ENCODE data around the gene DIAPH2.
"Not testable (repeated sequence)": the region's sequence is repeated elsewhere in the genome, so short reads cannot be mapped to it uniquely, and the experiment has no call there.

DIAPH2 gene

DNA sequence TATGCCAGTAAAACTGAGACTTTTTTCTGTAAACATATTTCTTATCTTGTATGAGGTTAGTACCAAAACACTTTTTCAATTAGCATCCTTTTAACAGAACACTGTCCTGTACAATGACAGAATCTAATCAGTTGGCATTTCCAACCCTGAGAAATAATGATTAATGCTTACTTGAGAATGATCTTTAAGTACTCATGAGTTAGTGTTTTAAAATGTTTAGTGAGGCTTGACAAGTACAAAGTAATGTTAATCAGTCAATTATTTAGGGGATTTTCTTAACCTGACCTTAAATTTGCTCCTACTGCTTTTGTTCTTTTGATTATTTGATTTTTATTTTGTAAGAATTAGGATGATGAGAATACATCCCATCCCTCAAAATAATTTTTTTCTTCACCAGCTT is 695.6 kb downstream of the DIAPH2 start:
- DNase-seq (ENCODE audit: low read depth in 2 of 2), result no peak

DNA sequence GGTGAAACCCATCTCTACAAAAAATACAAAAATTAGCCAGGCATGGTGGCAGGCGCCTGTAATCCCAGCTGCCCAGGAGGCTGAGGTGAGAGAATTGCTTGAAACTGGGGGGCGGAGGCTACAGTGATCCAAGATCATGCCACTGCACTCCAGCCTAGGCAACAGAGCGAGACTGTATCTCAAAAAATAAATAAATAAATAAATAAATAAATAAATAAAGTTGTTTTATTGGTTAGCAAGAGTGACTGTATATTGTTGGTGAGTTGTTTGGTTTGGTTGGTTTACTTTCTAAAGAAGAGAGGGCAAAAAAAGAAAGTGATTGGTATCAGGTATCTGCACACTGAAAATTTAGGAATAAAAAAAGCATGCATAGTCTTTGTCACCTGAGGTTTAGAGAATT is 700.0 kb downstream of the DIAPH2 start:
- DNase-seq (ENCODE audit: low read depth in 2 of 2), result no peak

DNA sequence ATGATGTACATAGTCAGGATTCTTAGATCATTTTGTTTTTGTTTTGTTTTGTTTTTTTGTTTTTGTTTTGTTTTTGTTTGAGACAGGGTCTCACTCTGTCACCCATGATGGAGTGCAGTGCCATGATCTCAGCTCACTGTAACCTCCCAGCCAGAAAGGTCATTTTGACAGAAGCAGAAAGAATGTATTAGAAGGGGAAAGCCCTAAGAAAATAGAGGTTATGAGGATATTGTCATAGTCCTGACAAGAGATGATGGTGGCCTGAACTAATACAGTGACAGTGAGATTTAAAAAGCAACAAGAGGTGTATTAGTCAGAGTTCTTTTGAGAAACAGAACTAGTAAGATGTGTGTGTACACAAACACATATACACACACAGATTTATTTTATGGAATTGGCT is 702.4 kb downstream of the DIAPH2 start:
- no peak for DNase-seq (ENCODE audit: low read depth in 2 of 2)

DNA sequence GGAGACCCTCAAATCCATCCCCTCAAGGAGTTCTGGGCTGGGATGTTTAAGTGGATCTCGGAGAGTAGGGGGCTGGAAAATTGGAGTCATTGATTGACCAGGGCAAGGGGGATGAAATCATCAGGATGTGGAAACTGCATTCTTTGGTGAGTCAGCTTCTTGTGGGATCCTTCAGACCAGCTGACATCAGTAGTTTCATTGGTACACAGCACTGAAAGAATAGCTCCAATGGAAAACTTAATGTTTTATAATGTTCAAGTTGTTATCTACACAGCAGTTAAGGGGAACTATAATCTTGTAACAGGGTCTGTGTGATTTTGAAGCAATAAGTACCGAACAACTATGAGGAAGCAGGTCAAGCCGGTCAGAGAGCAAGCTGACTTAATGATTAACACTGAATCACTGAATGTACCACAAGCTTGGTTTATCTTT is 705.1 kb downstream of the DIAPH2 start:
- DNase-seq (ENCODE audit: low read depth in 2 of 2), result no peak

DNA sequence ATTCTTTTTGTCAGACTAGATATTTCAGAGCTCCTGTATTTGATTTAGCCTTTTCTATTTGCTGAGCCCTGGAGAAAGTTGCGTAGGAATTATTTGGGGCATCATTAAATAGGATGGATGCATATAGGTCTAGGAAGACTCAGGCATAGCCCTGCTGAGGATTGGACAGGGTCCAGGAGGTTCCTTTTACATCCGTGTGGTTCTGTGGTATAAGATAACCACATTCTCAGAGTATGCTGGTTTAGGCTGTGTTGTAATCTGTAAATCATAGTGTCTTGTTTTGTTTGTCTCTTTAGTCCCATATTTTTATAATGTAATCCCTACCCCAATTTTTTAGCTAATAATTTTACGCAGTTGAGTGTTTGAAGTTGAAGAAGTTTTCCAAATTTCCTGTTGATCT is 712.7 kb downstream of the DIAPH2 start:
- no peak for DNase-seq (ENCODE audit: low read depth in 2 of 2)

DNA sequence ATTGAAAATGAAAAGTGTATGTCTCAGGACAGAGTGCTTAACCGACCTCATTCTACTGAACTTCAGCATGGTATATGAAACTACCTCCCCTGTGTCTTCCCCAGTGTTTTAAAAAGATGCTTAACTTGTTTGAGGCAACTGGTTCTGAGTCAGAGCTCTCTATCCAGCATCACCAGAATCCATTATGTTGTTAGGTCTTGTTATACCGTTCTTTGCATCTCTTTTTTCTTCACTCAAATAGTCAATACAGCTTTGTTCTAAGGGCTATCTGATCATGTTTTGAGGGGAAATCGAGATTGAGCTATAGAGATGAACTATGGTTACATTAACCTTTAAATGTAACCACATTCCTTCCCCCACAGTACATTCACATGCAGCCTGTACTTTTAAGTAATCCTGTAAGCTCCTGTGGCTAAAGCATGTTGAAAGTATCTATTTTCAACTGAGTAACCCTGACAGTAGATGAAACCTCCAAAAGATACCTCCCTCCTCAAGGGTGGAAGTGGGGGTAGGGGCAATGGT is 713.4 kb downstream of the DIAPH2 start:
- DNase-seq (ENCODE audit: low read depth in 2 of 2), result no peak

DNA sequence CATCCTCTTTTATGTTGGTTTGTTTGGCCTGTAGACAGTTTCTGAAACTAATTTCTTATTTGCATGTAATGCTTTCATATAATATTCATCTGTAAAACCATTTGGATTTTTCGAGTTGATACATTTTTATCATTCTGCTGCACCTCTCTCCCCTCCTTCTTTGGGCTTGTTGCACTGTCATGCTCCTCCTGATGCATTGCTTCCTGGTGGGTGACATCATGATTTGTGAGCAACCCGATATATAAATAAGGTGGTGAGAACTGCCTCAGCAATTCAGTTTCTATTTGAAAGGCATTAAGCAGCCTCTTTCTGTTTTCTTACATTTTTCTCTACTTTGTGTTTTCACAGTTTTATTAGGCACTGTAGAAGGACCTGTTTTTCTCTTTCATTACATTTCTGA is 714.8 kb downstream of the DIAPH2 start:
- DNase-seq (ENCODE audit: low read depth in 2 of 2), result no peak

DNA sequence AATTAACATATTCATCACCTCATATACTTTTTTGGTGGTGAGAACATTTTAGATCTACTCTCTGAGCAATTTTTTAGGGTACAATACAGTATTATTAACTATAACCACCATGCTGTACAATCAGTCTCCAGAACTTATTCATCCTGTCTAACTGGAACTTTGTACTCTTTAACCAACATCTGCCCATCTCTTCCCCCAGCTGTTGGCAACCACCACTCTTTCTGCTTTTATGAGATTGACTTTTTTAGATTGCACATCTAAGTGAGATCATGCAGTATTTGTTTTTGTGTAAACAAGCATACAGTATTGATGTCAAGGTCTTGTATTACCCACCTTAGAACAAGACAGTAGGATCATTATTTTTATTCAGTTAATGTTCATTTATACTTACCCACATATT is 715.9 kb downstream of the DIAPH2 start:
- DNase-seq (ENCODE audit: low read depth in 2 of 2), result no peak

DNA sequence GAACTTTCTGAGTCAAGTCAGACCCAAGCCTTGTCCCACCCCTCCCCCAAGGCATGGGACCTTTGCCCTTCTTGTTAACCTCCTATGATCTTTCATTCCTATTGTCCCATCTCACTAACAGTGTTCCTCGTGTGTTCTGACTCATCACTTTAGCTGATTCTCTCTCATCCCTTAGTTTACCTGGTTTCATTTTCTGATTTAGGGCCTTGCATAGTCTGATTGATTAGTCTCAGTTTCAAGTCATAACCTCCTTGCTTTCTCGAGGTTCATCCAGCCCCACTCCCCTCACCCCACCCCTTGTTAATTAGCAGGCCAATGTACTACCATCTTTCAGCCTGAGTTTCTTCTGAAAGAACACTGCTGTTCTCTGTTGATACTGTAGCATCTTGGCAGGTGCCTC is 716.5 kb downstream of the DIAPH2 start:
- no peak for DNase-seq (ENCODE audit: low read depth in 2 of 2)

DNA sequence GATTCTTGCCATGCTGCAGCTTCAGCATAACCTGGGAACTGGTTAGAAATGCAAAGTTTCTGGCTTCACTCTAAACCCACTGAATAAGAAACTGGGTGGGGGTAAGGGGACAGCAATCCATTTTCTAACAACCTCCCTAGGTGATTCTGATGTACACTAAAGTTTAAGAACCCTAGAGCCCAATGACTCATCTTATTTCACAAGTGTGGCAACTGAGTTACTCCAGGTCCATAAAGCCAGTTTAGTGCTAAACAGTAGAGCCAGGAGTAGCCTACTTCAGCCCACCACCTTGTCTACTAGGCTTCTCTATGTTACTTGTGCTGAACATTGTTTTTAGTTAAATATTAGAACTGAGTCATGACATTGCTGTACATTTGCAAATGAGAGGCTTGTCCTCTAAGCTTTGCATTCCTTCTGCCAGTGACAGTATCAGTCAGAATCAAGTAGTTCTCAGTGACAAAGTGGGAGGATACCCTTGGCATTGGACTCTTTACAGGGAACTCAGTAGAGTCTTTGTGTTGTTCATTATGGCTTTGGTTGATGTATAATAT is 717.0 kb downstream of the DIAPH2 start:
- no peak for DNase-seq (ENCODE audit: low read depth in 2 of 2)

DNA sequence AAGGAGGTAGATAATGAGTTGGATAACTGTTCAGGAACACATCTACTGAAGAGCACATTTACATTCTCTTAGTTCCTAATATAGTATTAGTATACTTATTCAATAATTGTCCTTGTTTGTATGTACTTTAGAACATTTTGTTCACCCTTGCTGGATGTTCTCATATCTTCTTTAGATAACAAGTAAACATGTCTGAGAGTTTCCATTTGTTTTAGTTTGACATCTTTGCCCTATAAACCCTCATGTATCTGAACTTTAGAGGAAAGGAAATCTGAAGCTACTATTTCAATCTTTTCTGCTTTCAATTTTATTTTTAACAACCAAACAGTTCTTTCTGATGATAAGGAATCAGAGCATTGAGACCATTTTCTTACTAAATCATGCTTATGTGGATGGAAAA is 717.7 kb downstream of the DIAPH2 start:
- DNase-seq (ENCODE audit: low read depth in 2 of 2), result no peak

DNA sequence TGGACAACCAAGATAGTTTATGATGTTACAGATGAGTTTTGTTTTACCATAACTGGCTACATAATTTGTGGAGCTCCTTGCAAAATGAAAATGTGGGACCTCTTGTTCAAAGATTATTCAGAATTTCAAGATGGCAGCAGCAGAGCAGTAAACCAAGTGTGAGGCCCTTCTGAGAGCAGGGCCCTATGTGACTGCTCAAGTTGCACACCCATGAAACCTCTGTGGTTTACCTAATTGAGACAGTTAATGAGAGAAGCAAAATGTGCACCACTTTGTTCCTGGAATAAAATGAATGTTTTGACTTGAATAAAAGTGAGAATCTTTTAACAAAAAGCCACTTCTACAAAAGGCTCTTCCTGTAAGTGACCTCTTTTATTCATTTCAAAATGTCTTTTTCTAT is 718.3 kb downstream of the DIAPH2 start:
- DNase-seq (ENCODE audit: low read depth in 2 of 2), result no peak

DNA sequence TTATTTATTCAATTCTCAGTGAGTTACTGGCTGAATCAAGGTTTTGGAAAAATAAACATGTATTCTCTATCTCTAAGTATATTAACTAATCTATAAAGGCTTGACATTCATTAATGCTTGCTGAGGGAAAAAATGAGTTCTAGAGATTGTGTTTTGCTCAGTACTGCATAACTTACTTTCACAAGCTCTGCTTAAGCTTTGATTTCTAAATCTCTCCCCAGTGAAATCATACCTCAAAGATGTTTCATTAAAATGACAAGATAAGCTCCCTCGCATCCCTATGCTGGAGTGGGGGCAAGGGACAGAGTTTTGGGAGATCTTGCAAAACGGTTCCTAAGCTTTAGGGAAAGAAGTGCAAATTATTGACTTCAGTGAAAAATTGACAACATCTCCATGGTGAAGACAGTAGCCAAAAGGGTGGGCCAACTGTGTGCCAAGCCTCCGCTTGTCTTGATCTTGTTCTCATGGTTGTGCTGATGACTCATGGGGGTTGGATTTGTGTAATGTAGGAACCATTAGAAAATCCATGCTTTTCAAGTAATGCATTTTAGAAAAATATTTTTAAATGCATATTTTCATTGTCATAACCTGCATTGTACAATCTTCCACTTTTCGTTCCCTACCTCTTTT is 720.5 kb downstream of the DIAPH2 start:
- no peak for DNase-seq (ENCODE audit: low read depth in 2 of 2)

DNA sequence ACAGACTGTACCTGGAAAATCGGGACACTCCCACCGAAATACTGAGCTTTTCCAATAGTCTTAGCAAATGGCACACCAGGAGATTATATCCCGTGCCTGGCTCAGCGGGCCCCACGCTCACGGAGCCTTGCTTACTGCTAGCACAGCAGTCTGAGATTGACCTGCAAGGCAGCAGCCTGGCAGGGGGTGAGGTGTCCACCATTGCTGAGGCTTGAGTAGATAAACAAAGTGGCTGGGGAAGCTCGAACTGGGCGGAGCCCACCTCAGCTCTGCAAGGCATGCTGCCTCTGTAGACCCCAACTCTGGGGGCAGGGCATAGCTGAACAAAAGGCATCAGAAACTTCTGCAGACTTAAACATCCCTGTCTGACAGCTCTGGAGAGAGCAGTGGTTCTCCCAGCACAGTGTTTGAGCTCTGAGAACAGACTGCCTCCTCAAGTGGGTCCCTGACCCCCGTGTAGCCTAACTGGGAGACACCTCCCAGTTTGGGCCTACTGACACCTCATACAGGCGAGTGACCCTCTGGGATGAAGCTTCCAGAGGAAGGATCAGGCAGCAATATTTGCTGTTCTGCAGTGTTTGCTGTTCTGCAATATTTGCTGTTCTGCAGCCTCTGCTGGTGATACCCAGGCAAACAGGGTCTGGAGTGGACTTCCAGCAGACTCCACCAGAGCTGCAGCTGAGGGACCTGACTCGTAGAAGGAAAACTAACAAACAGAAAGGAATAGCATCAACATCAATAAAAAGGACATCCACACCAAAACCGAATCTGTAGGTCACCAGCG is 725.2 kb downstream of the DIAPH2 start:
- DNase-seq (ENCODE audit: low read depth in 2 of 2), result not testable (repeated sequence)

DNA sequence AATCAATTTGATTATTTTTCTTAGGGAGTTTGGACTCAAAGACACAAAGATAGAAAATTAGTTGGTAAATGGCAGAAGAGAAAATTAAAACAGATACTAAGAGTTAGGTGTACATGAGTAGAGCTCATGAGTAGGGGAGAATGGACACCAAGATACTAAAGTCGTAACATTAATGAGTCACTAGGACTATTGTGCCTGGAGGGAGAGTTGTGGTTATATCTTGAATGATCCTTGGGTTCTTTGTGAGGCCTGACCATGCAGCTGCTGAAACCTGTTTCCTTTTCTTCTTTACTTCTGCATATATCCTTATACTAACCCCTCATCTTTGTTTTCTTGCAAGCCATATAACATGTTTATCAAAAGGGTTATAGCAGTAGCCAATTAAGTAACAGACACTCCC is 731.8 kb downstream of the DIAPH2 start:
- no peak for DNase-seq (ENCODE audit: low read depth in 2 of 2)

DNA sequence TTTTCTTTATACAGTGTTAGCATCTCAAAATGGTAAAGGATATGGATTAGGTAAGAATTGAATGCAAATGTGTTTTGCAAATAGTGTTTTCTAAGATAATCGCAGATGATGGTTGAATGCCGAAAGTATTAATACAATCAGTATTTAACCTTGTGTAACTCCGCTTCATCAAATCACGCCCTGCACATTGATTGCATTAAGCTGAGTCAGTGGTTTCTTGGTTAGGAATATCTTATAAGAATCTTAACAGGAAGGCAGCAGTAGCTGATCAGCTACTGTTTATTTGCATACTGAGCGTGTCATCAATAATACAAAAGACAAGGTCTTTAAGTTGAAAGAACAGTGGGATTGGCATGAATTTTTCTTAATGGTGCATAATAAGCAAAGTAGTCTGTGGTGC is 744.5 kb downstream of the DIAPH2 start:
- no peak for DNase-seq (ENCODE audit: low read depth in 2 of 2)

DNA sequence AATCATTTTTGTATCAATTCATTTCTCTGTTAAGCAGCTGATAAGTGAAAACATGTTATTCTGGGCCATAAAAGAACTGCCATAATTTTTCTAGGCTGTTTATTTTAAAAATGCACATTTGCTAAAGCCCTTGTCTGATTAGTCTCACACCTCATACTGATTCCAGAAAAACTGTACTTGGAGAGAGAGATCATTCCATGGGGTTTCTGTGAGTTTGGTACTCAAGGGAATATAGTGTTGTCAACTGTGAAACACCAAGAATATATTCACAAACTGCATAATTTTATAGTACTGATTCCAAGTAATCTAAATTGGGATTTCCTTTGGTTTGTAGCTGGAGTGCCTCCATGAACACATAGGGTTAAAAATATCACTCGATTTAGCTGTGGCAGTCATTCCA is 746.6 kb downstream of the DIAPH2 start:
- no peak for DNase-seq (ENCODE audit: low read depth in 2 of 2)

DNA sequence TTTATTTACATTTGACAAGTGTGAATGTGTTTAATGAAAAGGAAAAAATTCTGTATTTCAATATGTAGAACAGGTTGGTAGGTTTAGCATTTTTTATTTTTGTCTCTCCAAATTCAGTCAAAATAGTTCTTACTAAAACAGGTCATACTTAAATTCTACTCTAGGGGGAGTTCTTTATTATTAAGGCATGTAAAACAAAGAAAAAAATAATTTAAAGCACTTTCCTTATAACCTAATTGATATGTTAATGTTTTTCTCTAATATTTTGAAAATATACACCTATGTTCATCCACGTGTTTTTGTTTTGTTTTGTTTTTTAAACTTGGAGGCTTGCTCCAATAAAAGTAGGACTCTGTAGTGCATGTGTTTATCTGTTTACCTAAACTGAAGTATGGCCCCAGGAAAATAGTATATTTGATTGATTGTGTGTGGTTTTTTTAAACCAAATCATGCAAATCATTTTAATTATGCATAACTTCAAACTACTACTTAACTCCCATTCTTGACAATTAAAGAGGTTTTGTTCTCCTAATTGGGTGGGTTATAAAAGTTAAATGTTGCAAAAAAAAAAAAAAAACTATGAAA is 761.7 kb downstream of the DIAPH2 start:
- DNase-seq (ENCODE audit: low read depth in 2 of 2), result no peak

DNA sequence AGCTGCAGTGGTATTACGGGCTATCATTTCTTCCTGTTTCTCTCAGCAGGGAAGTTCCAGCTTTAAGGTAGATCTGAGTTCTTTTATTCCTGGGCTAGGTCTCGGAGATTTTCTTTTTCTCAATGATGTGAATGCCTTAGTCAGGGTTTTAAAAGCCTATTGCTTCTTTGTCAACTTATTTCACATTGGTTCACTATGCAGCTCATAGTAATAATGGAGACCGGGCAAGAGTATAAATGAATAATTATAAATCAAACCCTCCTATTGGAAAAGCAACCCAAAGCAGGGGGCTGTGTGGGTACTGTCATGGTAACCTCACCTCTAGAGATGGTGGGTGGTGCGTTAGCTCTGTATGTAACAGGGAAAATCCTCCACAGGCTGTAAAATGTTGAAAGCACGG is 762.7 kb downstream of the DIAPH2 start:
- no peak for DNase-seq (ENCODE audit: low read depth in 2 of 2)

DNA sequence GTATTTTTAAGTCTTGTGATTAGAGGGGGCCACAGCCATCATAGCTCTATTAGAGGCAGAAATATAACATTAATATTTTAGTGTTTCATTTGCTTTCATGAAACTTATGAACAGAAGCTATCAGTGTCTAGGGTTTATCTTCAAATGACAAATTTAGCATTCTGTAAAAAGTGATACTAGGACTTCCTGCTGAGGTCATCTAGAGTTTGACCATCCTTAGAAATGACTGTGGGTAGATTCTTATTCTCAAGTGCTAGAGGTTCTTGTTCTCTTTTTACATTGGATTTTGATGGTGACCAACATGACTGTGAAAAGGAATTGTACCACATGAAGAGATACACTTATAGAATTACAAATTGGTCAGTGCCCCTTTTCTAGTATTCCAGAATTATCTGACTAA is 767.6 kb downstream of the DIAPH2 start:
- DNase-seq (ENCODE audit: low read depth in 2 of 2), result no peak

DNA sequence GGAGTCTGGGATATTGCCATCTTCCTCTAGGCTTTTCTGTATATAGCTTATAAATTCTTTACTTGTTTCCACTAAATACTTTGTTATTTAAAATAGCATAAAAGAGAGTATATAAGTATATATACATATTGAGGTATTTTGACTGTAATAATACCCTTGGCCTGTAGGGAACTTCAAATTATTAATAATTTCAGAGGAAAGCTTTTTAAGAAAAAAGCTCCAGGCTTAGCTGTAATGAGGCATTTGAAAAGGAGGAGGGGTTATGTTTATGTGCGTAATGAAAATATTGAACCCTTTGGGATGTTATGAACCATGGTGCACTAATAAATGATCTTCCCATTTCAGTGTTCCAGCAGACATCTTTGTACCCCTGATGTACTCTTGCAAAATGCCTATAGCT is 777.1 kb downstream of the DIAPH2 start:
- DNase-seq (ENCODE audit: low read depth in 2 of 2), result no peak

DNA sequence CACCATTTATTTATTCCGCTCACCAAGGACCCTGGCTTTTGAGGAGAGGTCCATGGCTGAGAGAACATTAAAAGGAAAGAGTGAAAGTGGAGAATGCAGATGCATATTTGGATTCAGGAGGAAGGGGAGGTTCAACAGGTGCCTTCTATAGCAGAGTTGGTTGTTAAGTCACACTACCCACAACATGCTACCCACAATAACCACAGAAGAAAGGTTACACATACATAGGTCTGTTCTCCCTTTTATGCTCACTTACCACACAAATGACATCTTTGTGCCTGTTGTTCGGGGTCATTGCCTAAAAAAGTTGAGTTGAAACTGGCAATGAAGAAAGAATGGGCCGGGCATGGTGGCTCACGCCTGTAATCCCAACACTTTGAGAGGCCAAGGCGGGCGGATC is 786.4 kb downstream of the DIAPH2 start:
- no peak for DNase-seq (ENCODE audit: low read depth in 2 of 2)

DNA sequence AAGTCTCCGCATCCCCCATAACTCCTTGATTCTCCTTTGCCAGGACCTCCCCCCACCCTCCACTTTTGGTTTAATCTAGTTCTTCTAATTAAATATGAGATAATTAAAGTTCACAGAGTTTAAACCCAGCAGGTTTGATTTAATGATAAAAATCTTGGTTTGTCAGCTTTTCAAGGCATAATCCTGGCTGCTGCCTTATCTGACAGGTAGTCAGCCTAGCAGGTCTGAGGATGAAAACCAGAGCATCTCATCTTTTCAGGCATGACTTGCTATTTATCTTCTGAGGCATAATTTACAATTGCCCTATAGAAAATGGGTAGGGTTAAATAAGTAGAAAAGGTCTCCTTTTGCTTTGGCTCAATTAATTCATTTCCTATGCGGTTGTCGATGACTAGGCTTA is 790.3 kb downstream of the DIAPH2 start:
- DNase-seq (ENCODE audit: low read depth in 2 of 2), result no peak

Data from stimulated activated CD8-positive, alpha-beta memory T cell treated with anti-CD3 and anti-CD28 coated beads, Interleukin-15, amount 100 ng/mL, for 4 hours (primary cell).